ENCODE measurements around the gene CDKN1C.
A peak's percentile ranks its signal among the peaks of the same experiment; 100 is the strongest.

Gene CDKN1C

DNA sequence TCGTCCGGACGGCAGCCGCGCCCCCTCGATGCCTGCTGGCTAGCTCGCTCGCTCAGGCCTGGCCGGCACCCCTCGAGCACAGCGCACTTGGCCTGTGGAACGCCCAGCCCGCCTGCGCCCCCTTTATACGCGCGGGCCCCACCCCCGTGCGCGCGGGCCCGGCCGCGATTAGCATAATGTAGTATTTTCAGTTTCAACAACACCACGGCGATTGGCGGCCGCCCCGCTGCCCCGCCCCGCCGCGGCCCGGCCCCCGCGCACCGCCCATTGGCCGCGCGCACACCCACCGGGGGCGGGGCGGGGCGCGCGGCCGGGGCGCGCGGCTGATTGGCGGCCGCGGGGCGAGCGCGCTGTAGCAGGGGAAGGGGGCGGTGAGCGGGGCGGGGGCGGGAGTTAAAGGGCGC, at the start of gene CDKN1C:
Gene CDKN1C (minus strand): TSS at position 98 of the 404 bp plus-strand sequence. CDS start 319 bp downstream, outside the sequence.
- TF ChIP-seq CTCF (IDR thresholded peaks at IDR 0.05; ENCODE audit: low read depth, low read length): no peak
- in situ Hi-C loops (cut with HindIII; ENCODE audit: low sequenced_read_pairs): no loop called here

DNA sequence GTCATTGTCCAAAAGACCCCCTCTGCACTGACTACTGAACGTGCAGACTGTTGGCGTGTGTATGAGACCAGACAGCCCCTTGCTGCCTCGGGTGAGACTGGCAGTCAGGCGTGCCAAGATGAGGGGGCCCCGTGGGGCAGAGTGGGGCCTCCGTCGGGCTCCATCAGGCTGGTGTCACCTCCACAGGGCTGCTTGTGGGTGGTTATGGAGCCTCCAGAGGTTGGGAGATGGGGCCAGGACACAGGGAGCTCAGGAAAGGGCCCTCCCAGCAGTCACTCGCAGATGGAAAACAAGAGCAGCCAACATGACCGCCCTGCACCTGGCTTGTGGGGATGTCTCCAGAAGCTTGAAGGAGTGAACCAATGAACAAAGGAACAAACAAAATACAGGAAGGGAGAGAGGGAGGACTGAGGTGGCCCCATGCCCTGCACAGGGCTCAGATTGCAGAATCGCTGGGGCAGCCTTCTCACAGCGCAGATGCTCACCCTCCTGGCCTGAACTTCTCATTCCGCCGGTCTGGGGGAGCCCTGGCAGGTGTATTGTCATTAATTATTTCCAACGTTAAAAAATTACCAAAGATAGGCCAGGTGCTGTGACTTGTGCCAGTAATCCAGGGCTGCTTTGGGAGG, 49.1 kb upstream of the CDKN1C start:
- TF ChIP-seq CTCF (IDR thresholded peaks at IDR 0.05; ENCODE audit: low read depth, low read length): no peak
- DNase-seq (ENCODE audit: low read depth, low spot score): no peak
- in situ Hi-C loops (cut with HindIII; ENCODE audit: low sequenced_read_pairs): no loop called here
- no peak overlapping the region for H3K4me3 ChIP-seq (ENCODE audit: low read depth, low read length)

More for the DNA sequence above, at the start of gene CDKN1C:
- DNase-seq (ENCODE audit: low read depth, low spot score): peak; percentile 86
- H3K4me3 ChIP-seq (ENCODE audit: low read depth, low read length): peak within 1 kb of the TSS; percentile 53

GRCh38 chr11:2934021-2934550, 48.5 kb upstream of the CDKN1C start:
- TF ChIP-seq CTCF (IDR thresholded peaks at IDR 0.05; ENCODE audit: low read depth, low read length): no peak
- no peak for DNase-seq (ENCODE audit: low read depth, low spot score)
- no peak overlapping the region for H3K4me3 ChIP-seq (ENCODE audit: low read depth, low read length)
- in situ Hi-C loops (cut with HindIII; ENCODE audit: low sequenced_read_pairs): no loop called here

DNA sequence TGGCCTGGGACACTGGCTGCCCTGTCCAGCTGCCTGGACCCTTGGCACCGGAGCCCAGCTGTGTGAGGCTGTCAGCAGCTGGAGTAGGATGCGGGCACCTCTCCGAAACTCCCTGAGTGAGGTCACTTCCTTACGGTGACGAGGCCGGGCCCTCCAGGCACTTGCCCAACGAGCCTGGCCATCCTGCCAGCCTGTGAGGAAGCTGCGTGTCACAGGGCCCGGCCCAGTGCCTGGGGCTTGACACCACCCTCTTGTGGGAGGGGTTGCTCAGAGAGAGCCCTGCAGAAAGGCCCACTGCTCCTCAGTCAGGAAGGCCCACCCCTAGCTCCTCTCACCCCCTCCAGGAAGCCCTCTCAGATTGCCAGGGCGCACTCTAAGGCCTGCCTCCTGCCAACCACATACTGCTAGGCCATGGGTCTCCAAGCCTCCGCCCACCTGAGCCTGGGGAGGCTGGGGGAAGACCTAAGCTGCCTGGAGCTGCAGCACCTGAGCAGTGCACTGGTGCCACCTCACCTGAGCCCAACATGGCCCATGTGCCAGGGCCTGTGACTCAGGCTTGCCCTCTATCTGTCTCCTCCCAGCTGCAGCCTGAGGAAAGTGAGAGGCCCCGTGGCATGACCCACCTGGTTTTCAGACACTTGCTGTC, 47.9 kb upstream of the CDKN1C start:
- no peak overlapping the region for H3K4me3 ChIP-seq (ENCODE audit: low read depth, low read length)
- in situ Hi-C loops (cut with HindIII; ENCODE audit: low sequenced_read_pairs): no loop called here
- peak; percentile 80 for DNase-seq (ENCODE audit: low read depth, low spot score)
- no peak for TF ChIP-seq CTCF (IDR thresholded peaks at IDR 0.05; ENCODE audit: low read depth, low read length)

GRCh38 chr11:2932850-2933251, 47.3 kb upstream of the CDKN1C start:
- no peak overlapping the region for H3K4me3 ChIP-seq (ENCODE audit: low read depth, low read length)
- no peak for TF ChIP-seq CTCF (IDR thresholded peaks at IDR 0.05; ENCODE audit: low read depth, low read length)
- DNase-seq (ENCODE audit: low read depth, low spot score): peak; percentile 81
- in situ Hi-C loops (cut with HindIII; ENCODE audit: low sequenced_read_pairs): no loop called here

DNA sequence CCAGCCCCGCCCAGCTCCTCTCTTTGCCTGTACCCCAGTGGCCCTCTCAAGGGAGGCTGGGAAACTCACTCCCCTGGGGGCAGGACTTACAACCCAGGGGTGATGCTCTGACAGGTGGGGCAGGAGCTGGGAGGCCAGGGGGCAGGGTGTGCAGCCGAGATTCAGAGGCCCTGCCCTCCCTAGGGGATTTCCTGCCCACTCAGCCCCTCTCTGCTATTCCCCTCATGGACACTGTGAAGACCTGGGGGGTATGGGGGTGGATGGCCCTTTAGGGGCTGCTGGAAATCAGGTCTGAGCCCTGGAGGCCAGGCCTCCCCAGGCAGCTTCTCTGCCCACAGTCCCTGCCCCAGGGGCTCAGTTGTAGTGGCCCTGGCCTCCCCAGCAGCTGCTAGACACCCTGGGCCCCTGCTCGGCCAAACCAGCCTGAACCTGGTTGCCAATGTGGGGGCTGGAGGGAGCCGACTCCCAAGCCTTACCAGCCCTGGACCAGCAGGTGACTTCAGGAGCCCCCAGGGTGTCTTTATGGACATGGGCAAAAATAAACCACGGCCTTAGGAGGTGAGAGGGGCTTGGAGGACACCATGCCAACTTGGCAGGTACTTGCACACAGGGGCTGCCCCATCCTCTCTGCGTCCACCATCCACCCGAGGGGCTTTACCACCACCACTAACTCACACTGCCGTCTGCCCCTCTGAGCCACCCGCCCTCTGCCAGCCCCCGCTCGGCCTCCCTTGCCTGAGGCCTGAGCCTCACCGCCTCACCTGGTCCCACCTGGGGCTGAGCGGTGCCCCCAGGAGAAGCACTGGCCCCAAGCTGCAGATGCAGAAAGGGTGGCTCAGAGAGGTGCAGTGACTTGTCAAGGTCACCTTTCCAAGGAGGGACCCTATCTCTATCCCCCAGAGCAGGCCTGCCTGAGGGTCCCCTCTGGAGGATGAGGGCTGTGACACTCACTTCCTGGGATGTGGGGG, 46.5 kb upstream of the CDKN1C start:
- in situ Hi-C loops (cut with HindIII; ENCODE audit: low sequenced_read_pairs): no loop called here
- H3K4me3 ChIP-seq (ENCODE audit: low read depth, low read length): no peak overlapping the region
- no peak for TF ChIP-seq CTCF (IDR thresholded peaks at IDR 0.05; ENCODE audit: low read depth, low read length)
- no peak for DNase-seq (ENCODE audit: low read depth, low spot score)
